Left renal cortex interstitium (tissue), 4 donors: ENCODE results near the gene MAPKAP1. TPM values are rescaled to one million over a fixed set of nuclear protein-coding genes. Genes with fewer than 3 reads are reported as not detected.
"Not testable (repeated sequence)": the region's sequence is repeated elsewhere in the genome, so short reads cannot be mapped to it uniquely, and the experiment has no call there.

ENCODE experiments used
- DNase-seq, 4 donors: peaks; one replicate each; pipeline ENCODE4 v3.0.0-alpha.2; 2013; ENCODE audit warnings: low read depth in 4 of 4, low spot score in 2 of 4, missing footprints in 1 of 4
- polyA plus RNA-seq, 4 donors: library from polyadenylated mRNA; unstranded; fragments of 120-200 nt; gene quantifications; one replicate each; pipeline ENCODE4 v1.2.1, GENCODE V29; 2013; ENCODE audit not compliant: insufficient read length in 4 of 4

The MAPKAP1 gene
- polyA plus RNA-seq, 4 donors, result 59.0 to 82.9 (median 76.7) TPM

- no peak for DNase-seq
These were observed 32.4 kb upstream of the MAPKAP1 start for GRCh38 chr9:125739436-125739835.

GRCh38 chr9:125732562-125732961 is 25.6 kb upstream of the MAPKAP1 start:
- DNase-seq, result no peak

GRCh38 chr9:125730168-125730567 is 23.2 kb upstream of the MAPKAP1 start:
- DNase-seq, result no peak

GRCh38 chr9:125726456-125727132 is 19.6 kb upstream of the MAPKAP1 start:
- DNase-seq, result no peak

- no peak for DNase-seq
These were observed 430 bp upstream of the MAPKAP1 start for GRCh38 chr9:125707472-125707804.

- no peak for DNase-seq
These were observed 1.1 kb downstream of the MAPKAP1 start for GRCh38 chr9:125705893-125706292.

- DNase-seq, result no peak
These were observed 3.3 kb downstream of the MAPKAP1 start for GRCh38 chr9:125703662-125704061.

- DNase-seq, result no peak
These were observed 5.7 kb downstream of the MAPKAP1 start for GRCh38 chr9:125701351-125701750.

GRCh38 chr9:125700791-125701190 is 6.2 kb downstream of the MAPKAP1 start:
- DNase-seq, result no peak

GRCh38 chr9:125699870-125700269 is 7.1 kb downstream of the MAPKAP1 start:
- DNase-seq, result no peak

GRCh38 chr9:125696106-125696647 is 10.8 kb downstream of the MAPKAP1 start:
- no peak for DNase-seq

GRCh38 chr9:125695548-125695947 is 11.5 kb downstream of the MAPKAP1 start:
- DNase-seq, result not testable (repeated sequence)

- DNase-seq, result no peak
These were observed 12.5 kb downstream of the MAPKAP1 start for GRCh38 chr9:125694478-125694877.

- not testable (repeated sequence) for DNase-seq
These were observed 13.5 kb downstream of the MAPKAP1 start for GRCh38 chr9:125693492-125693891.

- DNase-seq, result no peak
These were observed 15.1 kb downstream of the MAPKAP1 start for GRCh38 chr9:125691869-125692268.

GRCh38 chr9:125690679-125691078 is 16.3 kb downstream of the MAPKAP1 start:
- DNase-seq, result no peak

- DNase-seq, result no peak
These were observed 19.7 kb downstream of the MAPKAP1 start for GRCh38 chr9:125687163-125687863.

GRCh38 chr9:125685167-125685566 is 21.8 kb downstream of the MAPKAP1 start:
- no peak for DNase-seq

GRCh38 chr9:125683486-125683885 is 23.5 kb downstream of the MAPKAP1 start:
- DNase-seq, result no peak

GRCh38 chr9:125682340-125682739 is 24.7 kb downstream of the MAPKAP1 start:
- no peak for DNase-seq

- no peak for DNase-seq
These were observed 25.4 kb downstream of the MAPKAP1 start for GRCh38 chr9:125681657-125682056.

- DNase-seq, result no peak
These were observed 25.9 kb downstream of the MAPKAP1 start for GRCh38 chr9:125681086-125681622.
